GM21786 (cell line): ENCODE data around the gene FGGY.
A peak's percentile ranks its signal among the peaks of the same experiment; 100 is the strongest.
"Not testable (repeated sequence)": the region's sequence is repeated elsewhere in the genome, so short reads cannot be mapped to it uniquely, and the experiment has no call there.

Experiments used
- ATAC-seq: cut with Tn5 transposase; IDR thresholded peaks from one replicate; pipeline ENCODE4 v1.9.1; 2021; ENCODE audit not compliant: unreplicated experiment

The FGGY gene

DNA sequence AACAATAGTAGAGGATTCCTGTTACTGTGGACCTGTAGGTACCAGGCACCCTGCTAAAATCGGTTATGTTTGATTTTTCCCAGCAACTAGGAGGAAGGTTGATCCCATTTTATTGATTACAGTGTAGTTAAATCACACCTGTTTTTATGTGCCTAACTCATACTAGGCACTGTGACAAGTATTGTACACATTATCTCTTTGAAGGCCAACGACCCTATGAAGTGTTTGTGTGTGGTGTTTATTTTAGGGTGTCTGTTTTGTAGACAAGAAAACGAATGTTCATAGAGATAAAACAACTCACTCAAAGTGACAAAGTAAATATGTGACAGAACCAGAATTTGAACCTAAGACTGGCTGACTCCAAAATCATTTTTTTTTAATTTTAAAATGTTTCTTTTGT is 49.5 kb downstream of the FGGY start:
- ATAC-seq = no peak

DNA sequence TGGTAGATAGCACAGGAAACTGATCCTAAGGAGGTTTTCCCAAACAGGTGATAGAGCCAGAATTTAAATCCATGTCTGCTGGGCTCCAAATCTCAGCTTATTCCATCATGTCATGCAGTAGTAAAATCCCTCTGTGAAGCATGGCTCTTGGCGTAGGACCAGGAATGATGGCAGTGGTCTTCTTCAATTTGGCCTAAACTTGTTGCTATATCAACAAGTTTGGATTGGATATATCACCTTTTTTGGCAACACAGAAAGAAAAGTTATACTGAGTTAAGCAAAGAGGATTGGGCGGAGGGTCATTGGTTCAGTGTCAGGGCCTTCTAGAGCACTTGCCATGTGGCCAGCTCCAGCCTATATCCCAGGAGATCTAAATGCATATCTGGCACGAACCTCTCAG is 52.2 kb downstream of the FGGY start:
- ATAC-seq = no peak

DNA sequence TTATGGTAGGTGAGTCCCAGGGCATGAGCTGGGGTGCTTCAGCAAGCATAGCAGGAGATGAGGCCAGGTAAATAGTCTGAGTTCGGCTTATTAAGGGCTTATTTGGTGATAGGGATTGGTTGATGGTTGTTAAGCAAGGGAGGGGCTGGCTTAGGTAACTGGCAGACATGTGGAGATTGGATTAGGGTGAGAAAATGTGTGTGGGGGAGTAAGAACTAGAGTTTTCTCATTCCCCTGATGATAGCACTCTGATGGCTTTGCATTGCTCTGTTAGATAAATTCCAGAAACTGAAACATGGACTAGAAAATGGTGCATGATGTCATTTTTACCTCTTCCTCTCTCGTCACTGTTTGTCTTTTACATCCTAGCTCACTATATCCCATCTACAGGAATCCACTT is 53.6 kb downstream of the FGGY start:
- no peak for ATAC-seq

DNA sequence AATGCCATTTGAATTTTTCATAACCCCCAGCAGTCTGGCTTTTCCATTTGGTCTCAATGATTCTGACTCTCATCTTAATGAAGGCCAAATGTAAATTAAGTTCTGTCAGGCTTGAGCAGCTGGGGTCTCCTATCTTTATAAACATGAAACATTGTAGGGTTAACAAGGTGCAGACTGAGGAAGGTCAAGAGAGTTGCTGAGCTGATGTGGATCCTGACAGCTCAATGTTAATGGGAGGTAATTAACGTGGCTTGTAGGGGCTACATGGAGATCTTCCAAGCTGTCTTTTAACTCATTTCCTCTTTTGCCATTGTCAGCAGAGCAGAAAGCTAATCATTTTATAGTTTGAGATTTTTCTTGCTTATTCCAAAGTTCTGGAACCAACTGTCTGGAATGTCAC is 55.2 kb downstream of the FGGY start:
- no peak for ATAC-seq

DNA sequence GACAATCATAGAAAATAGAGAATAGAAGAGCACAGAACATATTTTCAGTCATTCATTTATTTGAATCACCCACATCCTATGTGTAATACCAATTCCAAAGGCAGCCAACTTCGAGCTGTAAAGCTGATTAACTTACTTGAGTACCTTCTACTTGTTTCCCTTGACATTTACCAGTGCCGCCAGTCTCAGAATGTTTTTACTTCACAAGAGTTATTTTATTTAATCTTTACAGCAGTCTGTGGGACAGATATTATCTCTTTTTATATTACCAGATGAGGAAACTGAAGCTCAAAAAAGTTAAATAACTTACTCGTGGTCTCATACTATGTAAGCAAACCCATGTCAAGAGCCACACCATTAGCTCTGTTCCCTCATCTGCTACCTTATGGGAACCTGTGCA is 56.6 kb downstream of the FGGY start:
- no peak for ATAC-seq

DNA sequence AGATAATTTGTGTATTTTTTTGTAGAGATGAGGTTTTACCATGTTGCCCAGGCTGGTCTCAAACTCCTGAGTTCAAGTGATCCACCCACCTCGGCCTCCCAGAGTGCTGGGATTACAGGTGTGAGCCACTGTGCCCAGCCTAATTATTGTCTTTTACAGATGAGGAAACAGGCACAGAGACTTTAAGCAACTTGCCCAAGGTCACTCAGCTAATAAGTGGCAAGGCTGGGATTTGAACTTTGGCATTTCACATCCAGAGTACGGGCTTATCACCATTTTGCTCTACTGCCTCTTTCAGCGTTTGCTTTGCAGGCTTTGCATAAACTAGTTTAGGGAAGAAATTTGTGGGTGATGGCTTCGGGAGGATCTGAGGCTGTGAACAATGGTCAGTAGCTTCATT is 57.3 kb downstream of the FGGY start:
- not testable (repeated sequence) for ATAC-seq

DNA sequence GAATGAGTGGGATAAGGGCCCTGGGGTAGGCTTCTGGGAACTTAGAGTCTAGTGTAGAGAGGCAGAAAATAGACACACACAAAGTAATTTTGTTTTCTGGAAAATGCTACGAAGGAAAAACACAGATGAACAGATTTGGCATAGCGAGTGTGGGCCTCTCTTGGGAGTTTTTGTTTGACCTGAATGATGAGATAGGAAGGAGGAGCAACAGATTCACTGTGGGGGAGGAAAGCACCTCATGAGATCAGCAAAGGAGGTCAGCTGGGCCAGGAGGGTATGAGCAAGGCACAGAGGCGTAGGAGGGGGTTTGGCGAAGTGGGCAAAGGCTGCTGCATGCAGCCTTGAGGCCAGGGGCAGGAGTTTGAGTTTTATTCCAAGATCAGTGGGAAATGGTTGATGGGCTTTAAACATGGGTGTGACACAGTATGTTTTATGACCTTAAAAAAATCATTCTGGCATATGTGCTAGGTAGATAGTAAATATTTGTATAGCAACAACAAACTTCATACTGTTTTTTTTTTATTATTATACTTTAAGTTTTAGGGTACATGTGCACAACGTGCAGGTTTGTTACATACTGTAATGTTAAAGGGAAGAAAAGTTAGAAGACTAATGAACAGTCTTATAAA is 57.9 kb downstream of the FGGY start:
- ATAC-seq = peak; percentile 70

DNA sequence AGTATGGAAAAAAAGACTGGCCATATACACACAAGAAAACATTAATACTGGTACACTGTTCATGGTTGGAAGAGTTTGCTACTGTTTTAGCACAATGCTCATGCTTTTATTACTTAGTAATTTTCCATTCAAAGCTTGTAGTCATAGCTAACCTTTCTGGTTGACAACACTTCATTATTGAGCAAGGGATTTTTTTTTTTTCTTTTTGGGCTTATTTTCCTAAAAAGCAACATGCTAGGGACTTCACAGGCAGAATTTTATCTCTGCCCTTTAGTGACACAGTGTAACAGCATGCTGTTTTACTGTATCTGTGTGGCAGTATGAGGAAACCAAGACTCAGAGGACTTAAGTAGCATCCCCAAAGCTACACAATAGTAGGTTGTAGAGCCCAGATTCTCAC is 58.5 kb downstream of the FGGY start:
- ATAC-seq = peak; percentile 68

DNA sequence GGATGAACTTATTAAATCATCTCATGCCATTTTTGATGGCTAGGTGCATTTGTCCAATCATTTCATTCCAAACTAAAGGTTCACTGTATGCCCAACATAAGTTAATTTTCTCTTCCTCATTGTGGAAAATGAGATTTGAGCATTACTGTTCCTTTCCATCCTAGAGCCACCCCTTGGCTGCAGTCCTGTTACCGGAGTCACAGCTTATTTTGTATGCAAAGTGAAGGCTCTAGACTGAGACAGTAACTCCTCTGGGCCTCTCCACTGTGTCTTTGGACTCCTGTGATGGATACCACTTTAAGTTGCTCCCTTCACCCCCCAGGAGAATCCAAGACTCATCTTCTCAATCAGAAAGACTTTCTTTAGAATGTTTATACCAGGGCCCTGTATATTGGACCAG is 59.7 kb downstream of the FGGY start:
- no peak for ATAC-seq

DNA sequence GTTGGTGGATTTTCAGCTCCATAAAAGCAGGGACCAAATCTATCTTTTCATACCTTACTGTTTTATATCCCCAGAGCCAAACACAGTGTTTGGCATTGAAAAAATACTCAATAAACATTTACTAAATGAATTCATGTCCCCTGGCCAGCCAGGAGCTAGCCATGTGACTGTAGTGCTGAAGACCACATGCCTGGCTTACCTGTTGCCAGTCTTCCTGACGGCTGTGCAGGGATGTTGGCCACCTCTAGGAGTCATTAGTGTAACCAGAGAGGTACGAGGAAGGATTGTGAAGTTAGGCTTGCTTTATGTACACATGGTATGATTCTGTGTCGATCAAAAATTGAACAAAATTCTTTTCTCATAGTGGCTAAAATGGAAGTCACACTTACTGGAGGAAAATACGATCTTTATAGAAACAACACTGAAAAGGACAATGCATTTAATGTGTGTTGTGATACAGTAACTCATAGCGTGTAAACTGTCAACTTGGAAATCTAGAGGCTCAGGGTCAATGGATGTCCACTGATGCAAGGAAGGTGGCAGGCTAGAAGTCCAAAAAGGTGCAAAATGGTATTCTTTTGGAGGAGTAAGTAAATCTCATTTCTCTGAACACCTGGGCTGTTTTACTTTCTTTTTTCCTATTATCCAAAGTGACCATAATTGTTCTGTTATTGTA is 60.9 kb downstream of the FGGY start:
- no peak for ATAC-seq

DNA sequence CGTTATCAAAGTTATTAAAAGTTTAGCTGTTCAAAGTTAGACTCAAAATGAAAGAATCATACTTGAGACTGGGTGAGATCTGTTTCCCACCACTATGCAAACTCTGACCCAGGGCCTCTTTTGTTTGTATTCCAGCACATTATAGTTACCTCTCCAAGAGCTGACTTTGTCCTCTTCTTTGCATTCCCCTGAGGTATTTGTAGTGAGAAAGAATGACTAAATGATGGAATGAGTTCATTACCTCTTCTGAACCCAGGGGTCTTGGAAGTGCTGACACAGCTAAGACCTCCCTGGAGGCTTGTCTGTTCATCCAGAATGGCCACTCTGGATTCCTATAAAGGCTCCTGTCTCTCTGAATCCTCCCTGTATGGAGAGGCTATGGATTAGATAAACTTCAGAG is 62.4 kb downstream of the FGGY start:
- no peak for ATAC-seq

DNA sequence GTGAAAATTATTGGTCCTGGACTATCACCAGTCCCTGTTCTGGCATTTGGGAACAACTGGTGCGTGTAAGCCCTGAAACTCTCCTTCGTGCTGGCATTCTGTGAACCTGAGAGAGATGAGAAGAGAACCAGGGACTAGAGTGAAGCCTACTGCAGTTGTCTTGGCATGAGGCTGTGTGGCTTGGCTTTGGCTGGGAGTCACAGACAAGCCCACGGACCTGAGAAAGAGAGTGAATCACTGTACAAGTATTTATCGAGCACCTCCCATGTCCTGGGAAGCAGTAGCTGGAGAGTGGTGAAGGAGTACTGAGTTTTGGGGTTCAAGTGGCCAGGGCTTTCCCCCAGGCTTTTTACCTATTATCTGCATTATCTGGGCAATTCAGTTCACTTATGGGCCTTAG is 63.3 kb downstream of the FGGY start:
- no peak for ATAC-seq

DNA sequence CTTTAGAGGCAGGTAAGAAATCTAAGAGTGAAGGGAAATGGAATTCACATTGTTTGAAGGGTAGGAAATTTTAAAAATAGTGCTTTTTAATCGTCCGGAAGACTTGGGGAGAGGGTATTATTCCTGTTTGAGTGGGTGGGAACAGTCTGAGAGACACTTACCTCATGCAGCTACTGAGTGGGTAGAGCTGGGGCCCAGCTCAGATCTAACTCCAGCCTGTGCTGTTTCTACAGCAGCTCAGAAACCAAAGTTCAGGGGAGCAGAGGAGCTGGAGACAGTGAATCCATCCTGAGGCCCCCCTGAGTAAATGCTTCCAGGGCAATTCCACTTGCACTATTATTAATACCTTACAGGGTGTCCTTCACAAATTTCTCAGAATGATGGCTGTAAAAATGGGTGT is 63.8 kb downstream of the FGGY start:
- no peak for ATAC-seq

DNA sequence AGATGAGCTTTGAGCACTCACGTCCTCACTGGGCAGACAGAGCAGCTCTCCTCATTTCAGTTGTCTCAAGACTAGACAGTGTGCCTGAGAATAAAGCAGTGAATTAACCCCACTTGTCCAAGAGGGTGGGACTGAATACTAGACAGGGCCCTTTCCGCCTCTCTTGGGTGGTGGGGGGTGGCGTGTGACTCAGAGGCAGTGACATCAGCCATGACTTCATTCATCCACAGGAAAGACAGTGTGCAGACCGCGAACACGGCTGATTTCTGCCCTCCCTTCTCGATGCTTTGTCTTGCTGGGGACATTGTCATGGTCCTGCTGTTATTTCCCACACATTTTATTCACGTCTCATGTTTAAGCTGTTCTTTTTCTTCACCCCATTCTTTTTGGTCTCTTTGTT is 64.9 kb downstream of the FGGY start:
- no peak for ATAC-seq

DNA sequence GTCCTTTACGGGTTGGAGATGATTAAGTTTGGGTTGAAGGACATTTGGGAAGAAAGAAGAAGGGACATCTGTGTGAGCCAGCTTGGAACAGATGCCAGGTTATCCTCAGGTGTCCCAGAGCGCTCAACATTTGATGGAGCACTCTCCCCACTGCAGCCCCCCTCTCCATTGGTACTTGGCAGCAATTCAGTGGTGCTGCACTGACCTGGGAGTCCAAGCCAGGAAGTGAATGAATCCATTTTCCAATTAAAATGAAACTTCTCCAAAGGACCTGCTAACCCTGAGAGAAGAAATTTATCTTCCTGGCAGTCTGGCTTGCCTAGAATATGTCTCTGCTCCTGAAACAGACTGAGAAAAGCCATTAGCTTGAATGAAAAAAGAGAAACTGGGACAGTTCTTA is 67.1 kb downstream of the FGGY start:
- ATAC-seq = no peak

DNA sequence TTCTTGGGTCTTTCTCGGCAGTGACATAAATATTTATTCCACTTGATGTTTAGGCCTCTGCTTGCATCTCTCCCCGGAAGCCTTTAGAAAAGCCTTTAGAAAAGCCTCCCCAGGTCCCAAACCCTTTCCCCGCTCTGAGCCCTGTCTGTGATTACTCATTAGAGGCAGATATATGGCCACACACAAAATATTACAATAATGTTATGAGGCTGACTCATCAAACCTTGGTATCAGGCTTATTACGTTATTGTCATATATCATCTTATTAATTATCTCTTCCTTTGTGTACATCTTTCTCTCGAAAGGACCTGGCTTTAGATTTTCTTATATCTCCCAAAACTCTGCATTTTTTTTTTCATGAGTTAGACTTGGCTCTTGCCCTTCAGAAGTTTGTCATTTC is 69.5 kb downstream of the FGGY start:
- ATAC-seq = no peak

DNA sequence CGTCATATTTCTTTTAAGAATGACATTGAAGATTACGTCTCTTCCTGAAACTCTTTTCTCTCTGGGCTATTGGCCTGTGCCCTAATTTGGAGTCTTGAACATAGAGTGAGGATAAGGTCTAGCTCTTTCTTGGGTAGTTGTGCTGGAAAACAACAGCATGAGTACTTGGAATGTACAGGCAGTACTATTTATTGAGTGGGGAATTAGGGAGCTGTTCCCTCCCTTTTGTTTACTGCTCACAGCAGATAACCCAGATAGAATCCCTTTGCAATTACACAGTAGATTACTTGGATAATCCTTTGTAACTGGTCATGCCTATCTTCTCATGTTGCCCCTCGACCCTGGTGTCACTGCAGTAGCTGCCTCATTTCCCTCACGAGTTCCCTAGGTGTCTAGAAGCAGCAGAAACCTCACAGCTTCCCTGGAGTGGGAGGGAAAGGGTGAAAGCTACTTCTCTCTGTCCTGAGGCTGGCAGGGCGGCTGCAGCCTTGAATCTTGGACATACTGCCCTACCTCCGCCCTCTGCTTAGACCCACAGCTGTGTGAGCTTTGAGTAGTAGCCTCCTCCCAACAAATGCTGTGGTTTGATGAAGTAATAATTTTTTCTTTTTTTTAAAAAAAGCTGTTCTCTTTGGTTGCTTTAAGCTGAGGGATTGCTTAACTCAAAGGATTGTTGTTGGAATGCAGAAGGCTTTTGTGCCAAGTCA is 70.6 kb downstream of the FGGY start:
- no peak for ATAC-seq

DNA sequence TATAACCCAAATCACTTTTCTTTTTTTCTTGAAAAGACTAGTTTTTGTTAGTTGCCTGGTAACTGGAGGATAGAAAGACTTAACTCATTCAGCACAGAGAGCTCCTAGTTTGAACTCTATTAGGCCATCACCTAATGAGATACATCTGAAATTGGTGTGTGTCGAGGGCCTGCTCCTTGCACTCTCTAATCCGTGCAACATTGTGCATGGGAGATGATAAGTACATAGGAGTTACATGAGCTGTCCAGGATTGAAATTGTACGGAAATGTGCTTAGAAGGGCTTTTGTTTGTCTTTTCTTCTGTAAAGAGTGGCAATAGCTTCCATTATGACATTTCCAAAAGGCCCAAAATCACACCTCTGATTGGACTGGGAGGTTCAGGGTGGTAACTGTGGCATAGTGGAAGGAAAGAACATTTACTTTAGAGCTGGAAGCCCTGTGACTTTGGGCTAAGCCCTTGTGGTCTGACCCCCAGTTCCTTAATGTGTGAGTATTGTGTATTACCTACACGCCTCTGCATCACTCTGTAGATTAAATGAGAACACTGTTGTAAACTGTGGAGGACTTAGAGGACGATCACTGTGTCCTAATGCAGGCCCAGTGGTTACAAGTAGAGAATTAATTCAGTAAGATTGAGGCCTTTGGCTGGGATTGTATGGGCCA is 71.2 kb downstream of the FGGY start:
- ATAC-seq = no peak

DNA sequence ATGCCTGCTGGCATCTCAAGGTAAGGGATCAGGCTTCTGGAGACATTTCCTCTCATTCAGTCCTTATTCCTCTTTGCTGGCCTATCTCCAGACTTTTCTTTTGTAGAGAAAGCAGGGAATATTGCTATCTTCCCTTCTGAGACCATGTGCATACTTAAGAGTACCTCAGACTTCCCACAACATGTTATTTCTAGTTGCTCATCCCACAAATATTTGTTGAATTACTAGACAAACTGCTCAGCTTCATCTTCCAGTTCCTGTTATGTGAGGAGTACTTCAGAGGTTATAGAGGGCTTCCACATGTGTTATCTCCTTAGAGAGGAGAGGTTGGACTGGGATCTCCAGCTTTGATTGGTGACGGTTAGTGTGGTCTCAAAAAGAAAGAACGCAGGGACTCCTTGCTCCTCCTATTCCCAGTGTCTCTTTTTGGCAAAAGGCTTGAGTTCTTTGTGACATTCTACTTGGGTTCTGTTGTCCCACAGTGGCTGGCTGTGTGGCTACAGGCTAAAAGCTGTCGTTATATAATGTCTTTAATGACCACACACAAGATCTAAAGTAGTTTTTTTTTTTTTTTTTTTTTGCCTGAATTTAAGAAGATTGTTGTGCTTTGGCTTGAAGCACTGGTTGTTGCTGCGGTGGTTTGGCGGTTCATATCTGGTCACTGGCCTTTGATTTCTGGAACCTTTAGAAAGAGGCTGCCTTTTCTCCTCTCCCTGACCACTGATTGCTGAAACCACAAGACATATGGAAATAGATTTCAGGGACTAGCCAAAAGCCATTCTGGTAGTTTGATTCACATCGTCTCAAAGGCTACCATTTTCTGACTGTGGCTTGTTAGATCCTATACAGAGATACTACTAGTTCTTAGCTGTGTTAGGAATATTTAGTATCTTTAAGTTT is 78.7 kb downstream of the FGGY start:
- no peak for ATAC-seq

DNA sequence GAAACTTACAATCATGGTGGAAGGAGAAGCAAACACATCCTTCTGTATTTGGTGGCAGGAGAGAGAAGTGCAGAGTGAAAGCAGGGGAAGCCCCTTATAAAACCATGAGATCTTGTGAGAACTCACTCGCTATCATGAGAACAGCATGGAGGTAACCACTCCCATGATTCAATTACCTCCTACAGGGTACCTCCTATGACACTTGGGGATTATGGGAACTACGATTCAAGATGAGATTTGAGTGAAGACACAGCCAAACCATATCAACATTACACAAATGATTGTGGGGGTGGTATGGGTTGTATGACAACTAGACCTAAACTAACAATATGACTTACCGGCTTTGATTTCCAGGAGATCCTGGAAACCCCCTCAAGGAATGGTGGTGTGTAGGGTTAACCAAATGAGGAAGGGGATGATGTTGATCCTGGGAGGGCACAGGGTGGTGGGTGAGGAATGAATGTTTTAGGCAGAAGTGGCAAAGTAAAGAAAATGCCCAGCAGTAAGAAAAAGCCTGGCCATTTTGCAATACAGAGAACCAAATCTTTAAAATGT is 80.5 kb downstream of the FGGY start:
- no peak for ATAC-seq
